ENCODE measurements around the gene SHISA6.

GRCh38 chr17:11554042-11554441, 313.0 kb downstream of the SHISA6 start:
- TF ChIP-seq CTCF (IDR thresholded peaks at IDR 0.05), result no peak
- no peak for TF ChIP-seq POLR2AphosphoS5 (IDR thresholded peaks at IDR 0.05; ENCODE audit: low read depth, low read length)
- TF ChIP-seq TCF7L2 (IDR thresholded peaks at IDR 0.05; ENCODE audit: low read depth, low read length), result no peak
- TF ChIP-seq REST (IDR thresholded peaks at IDR 0.05; ENCODE audit: insufficient read depth in 1 of 2, low read depth in 2 of 2, low read length in 1 of 2), result no peak

Measured in Panc1 (cell line).